ENCODE results near the gene CLEC4M.

The CLEC4M gene

GRCh38 chr19:7762719-7763293 lies at the start of gene CLEC4M:
CLEC4M (plus strand) TSS chr19:7763243; CDS start chr19:7763267, 24 bp downstream.
- no peak for DNase-seq (ENCODE audit: low read depth in 2 of 3, low spot score in 2 of 3)

GRCh38 chr19:7715671-7716070 lies 47.4 kb upstream of the CLEC4M start:
- no peak for DNase-seq (ENCODE audit: low read depth in 2 of 3, low spot score in 2 of 3)

- no peak for DNase-seq (ENCODE audit: low read depth in 2 of 3, low spot score in 2 of 3)
Measured at GRCh38 chr19:7716762-7717161, 46.3 kb upstream of the CLEC4M start.

- no peak for DNase-seq (ENCODE audit: low read depth in 2 of 3, low spot score in 2 of 3)
Measured at GRCh38 chr19:7718668-7719067, 44.4 kb upstream of the CLEC4M start.

GRCh38 chr19:7720351-7720750 lies 42.7 kb upstream of the CLEC4M start:
- no peak for DNase-seq (ENCODE audit: low read depth in 2 of 3, low spot score in 2 of 3)

- DNase-seq (ENCODE audit: low read depth in 2 of 3, low spot score in 2 of 3), result no peak
Measured at GRCh38 chr19:7722231-7722651, 40.8 kb upstream of the CLEC4M start.

- DNase-seq (ENCODE audit: low read depth in 2 of 3, low spot score in 2 of 3), result no peak
Measured at GRCh38 chr19:7725791-7726190, 37.3 kb upstream of the CLEC4M start.

GRCh38 chr19:7729211-7729610 lies 33.8 kb upstream of the CLEC4M start:
- no peak for DNase-seq (ENCODE audit: low read depth in 2 of 3, low spot score in 2 of 3)

GRCh38 chr19:7729831-7730285 lies 33.2 kb upstream of the CLEC4M start:
- DNase-seq (ENCODE audit: low read depth in 2 of 3, low spot score in 2 of 3), result no peak

GRCh38 chr19:7730286-7731217 lies 32.5 kb upstream of the CLEC4M start:
- no peak for DNase-seq (ENCODE audit: low read depth in 2 of 3, low spot score in 2 of 3)

GRCh38 chr19:7731218-7731595 lies 31.8 kb upstream of the CLEC4M start:
- no peak for DNase-seq (ENCODE audit: low read depth in 2 of 3, low spot score in 2 of 3)

- DNase-seq (ENCODE audit: low read depth in 2 of 3, low spot score in 2 of 3), result no peak
Measured at GRCh38 chr19:7731615-7732014, 31.4 kb upstream of the CLEC4M start.

- no peak for DNase-seq (ENCODE audit: low read depth in 2 of 3, low spot score in 2 of 3)
Measured at GRCh38 chr19:7732045-7732444, 31.0 kb upstream of the CLEC4M start, which contains the start of gene CLEC4G. CLEC4G (minus strand) TSS chr19:7732110; CDS start chr19:7732102, 8 bp downstream.

GRCh38 chr19:7733376-7733775 lies 29.7 kb upstream of the CLEC4M start:
- DNase-seq (ENCODE audit: low read depth in 2 of 3, low spot score in 2 of 3), result no peak

GRCh38 chr19:7734220-7735203 lies 28.5 kb upstream of the CLEC4M start:
- DNase-seq (ENCODE audit: low read depth in 2 of 3, low spot score in 2 of 3), result no peak

GRCh38 chr19:7736148-7736547 lies 26.9 kb upstream of the CLEC4M start:
- no peak for DNase-seq (ENCODE audit: low read depth in 2 of 3, low spot score in 2 of 3)

- DNase-seq (ENCODE audit: low read depth in 2 of 3, low spot score in 2 of 3), result no peak
Measured at GRCh38 chr19:7737215-7737614, 25.8 kb upstream of the CLEC4M start.

GRCh38 chr19:7738023-7738422 lies 25.0 kb upstream of the CLEC4M start:
- no peak for DNase-seq (ENCODE audit: low read depth in 2 of 3, low spot score in 2 of 3)

GRCh38 chr19:7739211-7739755 lies 23.8 kb upstream of the CLEC4M start:
- DNase-seq (ENCODE audit: low read depth in 2 of 3, low spot score in 2 of 3), result no peak

- no peak for DNase-seq (ENCODE audit: low read depth in 2 of 3, low spot score in 2 of 3)
Measured at GRCh38 chr19:7739801-7740681, 23.0 kb upstream of the CLEC4M start.
